Peyer's patch (tissue), 4 donors: ENCODE measurements around the gene SREBF2. TPM values are rescaled to one million over a fixed set of nuclear protein-coding genes. Genes with fewer than 3 reads are reported as not detected.

ENCODE experiments used
- DNase-seq, 3 donors: peaks; one replicate each; pipeline ENCODE4 v3.0.0-alpha.2; 2017 to 2019
- H3K27ac ChIP-seq, 4 donors: fragments of 200-600 bp; sonication (generic); one replicate each; pipeline ENCODE4 v1.5.1; 2016 to 2019
- H3K27me3 ChIP-seq, 2 donors: fragments of 200-600 bp; sonication (generic); one replicate each; pipeline ENCODE4 v1.5.1; 2019
- H3K36me3 ChIP-seq, 3 donors: fragments of 200-600 bp; sonication (generic); one replicate each; pipeline ENCODE4 v1.5.1; 2016 to 2019
- H3K4me1 ChIP-seq, 4 donors: fragments of 200-600 bp; sonication (generic); one replicate each; pipeline ENCODE4 v1.5.1; 2016 to 2019
- H3K4me3 ChIP-seq, 4 donors: fragments of 200-600 bp; sonication (generic); 1 replicate in 3 of 4; 2 replicates in 1 of 4; pipeline ENCODE4 v1.5.1; 2016 to 2019; ENCODE audit warnings: mild to moderate bottlenecking in 1 of 4
- H3K9me3 ChIP-seq, 4 donors: fragments of 200-600 bp; sonication (generic); one replicate each; pipeline ENCODE4 v1.5.1; 2016 to 2019; ENCODE audit warnings: mild to moderate bottlenecking in 1 of 4
- POLR2A ChIP-seq, 2 donors: fragments of 450-650 bp; IDR thresholded peaks; one replicate each; pipeline ENCODE4 v1.5.1; 2017; ENCODE audit warnings: antibody characterized with exemption in 2 of 2, mild to moderate bottlenecking in 2 of 2, moderate library complexity in 2 of 2
- total RNA-seq, 4 donors: library from RNA; depleted of rRNA; stranded (reverse); fragments of >200 nt; gene quantifications; one replicate each; pipeline ENCODE4 v1.1.0, GENCODE V29; 2016
- TF ChIP-seq, protein P1 (sequence below), 6 experiments: fragments of 450-650 bp in 4 of 6; fragments of 200-600 bp in 2 of 6; sonication (generic) in 1 of 6; IDR thresholded peaks; one replicate each; pipeline ENCODE4 v1.5.1; 2017 to 2019; ENCODE audit warnings: antibody characterized with exemption in 6 of 6, mild to moderate bottlenecking in 3 of 6, moderate library complexity in 1 of 6

SREBF2 gene
- total RNA-seq, 4 donors from 2014 or later: 66.0 to 221 (median 144) TPM

DNA sequence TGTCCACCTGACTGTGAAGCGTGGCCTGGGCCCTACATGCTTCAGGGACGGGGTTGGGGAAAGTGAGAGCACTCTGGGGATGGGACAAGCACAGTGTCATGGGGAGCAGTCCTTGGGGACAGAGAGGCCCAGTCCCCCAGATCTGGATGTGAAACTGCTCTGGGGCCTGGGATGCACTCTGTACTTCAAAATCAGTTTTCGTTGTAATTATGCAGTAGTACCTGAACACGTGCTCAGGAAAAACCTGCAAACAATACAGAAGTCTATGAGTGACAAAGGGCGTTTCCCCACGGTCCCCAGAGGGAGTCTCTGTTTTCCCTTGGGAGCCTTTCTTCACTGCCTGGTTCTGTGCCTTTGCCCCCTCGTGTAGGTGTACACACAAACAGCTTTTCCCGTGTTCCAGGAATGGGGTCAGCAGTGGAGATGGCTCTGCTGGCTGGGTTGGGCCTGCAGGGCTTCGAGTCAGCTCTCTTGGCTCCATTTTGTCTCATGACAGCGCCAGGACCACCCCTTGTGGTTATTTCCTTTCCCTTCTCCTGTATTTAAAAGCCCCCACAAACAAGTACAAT, 98.9 kb downstream of the SREBF2 start:
- Histone ChIP-seq H3K27ac (peak overlapping the region in 1 of 4 donors; percentile 88), H3K4me3 (no peak overlapping the region), H3K27me3 (peaks cover 0 to under 1% of the 10 kb centered on the region in 2 donors), H3K9me3 (no peaks in the 10 kb centered on the region), H3K4me1 (peaks cover 0 to 54% (median 7%) of the 10 kb centered on the region in 4 donors), H3K36me3 (no peaks in the 10 kb centered on the region)
- peak in 2 of 3 donors; percentile 66 to 68 for DNase-seq
- TF ChIP-seq, protein P1, sequence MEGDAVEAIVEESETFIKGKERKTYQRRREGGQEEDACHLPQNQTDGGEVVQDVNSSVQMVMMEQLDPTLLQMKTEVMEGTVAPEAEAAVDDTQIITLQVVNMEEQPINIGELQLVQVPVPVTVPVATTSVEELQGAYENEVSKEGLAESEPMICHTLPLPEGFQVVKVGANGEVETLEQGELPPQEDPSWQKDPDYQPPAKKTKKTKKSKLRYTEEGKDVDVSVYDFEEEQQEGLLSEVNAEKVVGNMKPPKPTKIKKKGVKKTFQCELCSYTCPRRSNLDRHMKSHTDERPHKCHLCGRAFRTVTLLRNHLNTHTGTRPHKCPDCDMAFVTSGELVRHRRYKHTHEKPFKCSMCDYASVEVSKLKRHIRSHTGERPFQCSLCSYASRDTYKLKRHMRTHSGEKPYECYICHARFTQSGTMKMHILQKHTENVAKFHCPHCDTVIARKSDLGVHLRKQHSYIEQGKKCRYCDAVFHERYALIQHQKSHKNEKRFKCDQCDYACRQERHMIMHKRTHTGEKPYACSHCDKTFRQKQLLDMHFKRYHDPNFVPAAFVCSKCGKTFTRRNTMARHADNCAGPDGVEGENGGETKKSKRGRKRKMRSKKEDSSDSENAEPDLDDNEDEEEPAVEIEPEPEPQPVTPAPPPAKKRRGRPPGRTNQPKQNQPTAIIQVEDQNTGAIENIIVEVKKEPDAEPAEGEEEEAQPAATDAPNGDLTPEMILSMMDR (IDR thresholded peaks at IDR 0.05): no peak
- TF ChIP-seq POLR2A (IDR thresholded peaks at IDR 0.05): no peak

DNA sequence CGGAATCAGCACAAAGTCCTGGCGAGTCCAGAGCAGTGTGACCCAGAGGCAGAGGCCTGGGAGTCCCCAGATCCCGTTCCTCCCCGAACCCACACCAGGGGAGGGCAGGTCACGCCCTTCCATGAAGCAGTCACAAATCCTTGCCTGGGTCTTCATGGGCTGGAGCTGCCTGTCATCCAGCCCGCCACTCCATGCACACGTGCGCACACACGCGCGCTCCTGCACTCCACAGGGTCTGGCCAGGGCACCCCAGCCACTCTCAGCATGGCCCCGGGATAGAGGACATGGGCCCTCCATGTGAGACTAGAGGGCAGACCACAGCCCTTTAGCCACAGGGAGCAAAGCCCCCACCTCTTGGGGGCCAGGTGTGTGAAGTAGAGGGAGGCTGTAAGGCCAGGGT, 99.4 kb downstream of the SREBF2 start:
- Histone ChIP-seq H3K9me3 (no peaks in the 10 kb centered on the region), H3K27me3 (no peaks in the 10 kb centered on the region), H3K36me3 (no peaks in the 10 kb centered on the region), H3K27ac (peak overlapping the region in 1 of 4 donors; percentile 88), H3K4me1 (peaks cover 0 to 52% (median 6%) of the 10 kb centered on the region in 4 donors), H3K4me3 (no peak overlapping the region)
- no peak for DNase-seq
- TF ChIP-seq POLR2A (IDR thresholded peaks at IDR 0.05): no peak
- TF ChIP-seq, protein P1 (IDR thresholded peaks at IDR 0.05): no peak

- no peak overlapping the region for H3K4me3 ChIP-seq
- H3K36me3 ChIP-seq: no peaks in the 10 kb centered on the region
- no peaks in the 10 kb centered on the region for H3K27me3 ChIP-seq
- no peaks in the 10 kb centered on the region for H3K9me3 ChIP-seq
- DNase-seq: peak in 2 of 3 donors; percentile 66 to 76
- H3K4me1 ChIP-seq: peaks cover 0 to 49% (median 6%) of the 10 kb centered on the region in 4 donors
- no peak for TF ChIP-seq POLR2A (IDR thresholded peaks at IDR 0.05)
- TF ChIP-seq, protein P1 (IDR thresholded peaks at IDR 0.05): no peak
- H3K27ac ChIP-seq: peak overlapping the region in 2 of 4 donors; percentile 76 to 88
Observed at GRCh38 chr22:41933411-41934177, 100.7 kb downstream of the SREBF2 start.

DNA sequence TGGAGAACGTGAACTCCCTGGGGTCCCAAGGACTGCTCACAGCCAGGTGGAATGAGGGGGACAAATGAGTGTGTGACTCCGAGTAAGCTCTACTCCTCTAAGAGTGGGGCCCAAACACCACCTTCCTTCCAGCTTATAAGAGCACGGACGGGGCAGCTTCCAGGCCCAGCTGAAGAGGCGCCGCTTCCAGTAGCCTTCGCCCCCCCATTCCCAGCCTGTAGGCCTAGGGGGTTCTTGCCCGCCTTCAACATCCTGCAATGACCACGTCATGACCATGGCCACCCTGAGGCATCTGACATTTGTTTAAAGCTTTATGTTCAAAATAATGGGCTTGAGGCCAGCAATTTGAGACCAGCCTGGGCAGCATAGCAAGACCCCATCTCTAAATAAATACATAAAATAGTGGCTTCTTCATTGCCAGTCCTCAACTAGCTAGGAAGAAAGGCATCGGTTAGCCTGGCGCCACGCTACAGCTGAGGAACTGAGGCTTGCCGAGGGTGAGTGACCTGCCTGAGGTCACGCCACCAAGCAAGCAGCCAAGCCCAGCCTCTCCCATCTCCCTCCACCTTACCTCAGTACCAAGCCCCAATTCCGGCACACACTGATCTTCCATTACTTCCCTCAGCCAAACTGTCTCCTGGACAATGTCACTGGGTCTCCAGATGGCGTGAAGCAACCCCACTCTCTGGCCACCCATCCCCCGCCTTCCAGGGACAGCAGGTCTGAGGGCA, 101.5 kb downstream of the SREBF2 start:
- Histone ChIP-seq H3K27ac (peak overlapping the region in 2 of 4 donors; percentile 76 to 88), H3K9me3 (no peaks in the 10 kb centered on the region), H3K4me1 (peaks cover 0 to 45% (median 15%) of the 10 kb centered on the region in 4 donors), H3K36me3 (no peaks in the 10 kb centered on the region), H3K27me3 (no peaks in the 10 kb centered on the region), H3K4me3 (no peak overlapping the region)
- TF ChIP-seq, protein P1 (IDR thresholded peaks at IDR 0.05): no peak
- TF ChIP-seq POLR2A (IDR thresholded peaks at IDR 0.05): no peak
- peak in 1 of 3 donors; percentile 49 for DNase-seq

- TF ChIP-seq POLR2A (IDR thresholded peaks at IDR 0.05): no peak
- TF ChIP-seq, protein P1 (IDR thresholded peaks at IDR 0.05): no peak
- Histone ChIP-seq H3K4me3 (no peak overlapping the region), H3K9me3 (no peaks in the 10 kb centered on the region), H3K27me3 (no peaks in the 10 kb centered on the region), H3K36me3 (no peaks in the 10 kb centered on the region), H3K4me1 (peaks cover 0 to 45% (median 17%) of the 10 kb centered on the region in 4 donors), H3K27ac (peak overlapping the region in 2 of 4 donors; percentile 76 to 88)
- DNase-seq: no peak
Observed at GRCh38 chr22:41935015-41935351, 102.1 kb downstream of the SREBF2 start.
